Calu3 (cell line): ENCODE measurements around the gene RFT1. TPM values are rescaled to one million over a fixed set of nuclear protein-coding genes. Genes with fewer than 3 reads are reported as not detected.

Experiments
- BruUV-seq: library from RNA; stranded (reverse); fragments of 400-500 nt; replicated peaks from 2 replicates; lab custom pipeline; 2021; lab: Mats Ljungman, UMichigan
- CTCF ChIA-PET: fragments of 300-600 bp; sonication (Branson Sonifier 250); formaldehyde crosslinking; loops from one replicate; lab custom pipeline; 2022; ENCODE audit warnings: antibody characterized with exemption; lab: Charles Lee
- DNase-seq: peaks from one replicate; pipeline ENCODE4 v3.0.0; 2022
- H3K27ac Mint-ChIP-seq: one replicate; pipeline ENCODE4 v1.8.0; 2022; ENCODE audit warnings: mixed read lengths; ENCODE audit not compliant: unreplicated experiment
- H3K27me3 Mint-ChIP-seq: one replicate; pipeline ENCODE4 v1.8.0; 2022; ENCODE audit warnings: mixed read lengths; ENCODE audit not compliant: unreplicated experiment
- H3K36me3 Mint-ChIP-seq: one replicate; pipeline ENCODE4 v1.8.0; 2022; ENCODE audit warnings: mild to moderate bottlenecking, moderate library complexity, mixed read lengths; ENCODE audit not compliant: insufficient read depth, unreplicated experiment
- H3K4me1 Mint-ChIP-seq: one replicate; pipeline ENCODE4 v1.8.0; 2022; ENCODE audit warnings: mild to moderate bottlenecking, low read depth, mixed read lengths; ENCODE audit not compliant: unreplicated experiment
- H3K4me3 Mint-ChIP-seq: one replicate; pipeline ENCODE4 v1.8.0; 2022; ENCODE audit warnings: mild to moderate bottlenecking, low read depth, moderate library complexity, mixed read lengths; ENCODE audit not compliant: unreplicated experiment
- H3K9me3 Mint-ChIP-seq: one replicate; pipeline ENCODE4 v1.8.0; 2022; ENCODE audit warnings: low read depth, mixed read lengths; ENCODE audit not compliant: unreplicated experiment
- CTCF ChIP-seq: fragments of 200-600 bp; IDR thresholded peaks from one replicate; pipeline ENCODE4 v1.8.0; 2022; ENCODE audit warnings: antibody characterized with exemption; ENCODE audit not compliant: unreplicated experiment
- intact Hi-C: fragments of 100-400 bp; cut with micrococcal nuclease; formaldehyde crosslinking; loops from one replicate; pipeline ENCODE4 v1.10.0; 2022; ENCODE audit not compliant: unreplicated experiment
- total RNA-seq: library from RNA; stranded (reverse); gene quantifications from 2 replicates; pipeline ENCODE4 v1.2.3, GENCODE V29; 2022

The RFT1 gene
- total RNA-seq, 1 experiment from 2014 or later: 35.0 TPM

GRCh38 chr3:53101956-53102355, 28.3 kb downstream of the RFT1 start:
- H3K9me3 Mint-ChIP-seq: no peaks in the 10 kb centered on the region
- H3K27me3 Mint-ChIP-seq: no peaks in the 10 kb centered on the region
- no peak overlapping the region for H3K4me3 Mint-ChIP-seq
- intact Hi-C loops: no loop called here
- H3K4me1 Mint-ChIP-seq: no peaks in the 10 kb centered on the region
- no TSS peak for BruUV-seq
- peaks cover 18% of the 10 kb centered on the region for H3K36me3 Mint-ChIP-seq
- TF ChIP-seq CTCF: no peak
- H3K27ac Mint-ChIP-seq: no peak overlapping the region
- CTCF ChIA-PET: no interaction called here
- no peak for DNase-seq

GRCh38 chr3:53100818-53101466, 29.3 kb downstream of the RFT1 start:
- intact Hi-C loops: no loop called here

GRCh38 chr3:53097887-53098286, 32.3 kb downstream of the RFT1 start:
- DNase-seq: no peak
- H3K27ac Mint-ChIP-seq: no peak overlapping the region
- no peaks in the 10 kb centered on the region for H3K9me3 Mint-ChIP-seq
- TF ChIP-seq CTCF: no peak
- peaks cover 14% of the 10 kb centered on the region for H3K36me3 Mint-ChIP-seq
- BruUV-seq: no TSS peak
- H3K4me1 Mint-ChIP-seq: no peaks in the 10 kb centered on the region
- intact Hi-C loops: no loop called here
- H3K27me3 Mint-ChIP-seq: no peaks in the 10 kb centered on the region
- H3K4me3 Mint-ChIP-seq: no peak overlapping the region
- CTCF ChIA-PET: interaction anchor here (0.6 kb wide), 1 partner anchor 136 kb away, joined by 3 read pairs; no protein-coding TSS in a partner anchor

More at GRCh38 chr3:53100818-53101466, 29.3 kb downstream of the RFT1 start:
- Mint-ChIP-seq H3K36me3 (peaks cover 18% of the 10 kb centered on the region), H3K4me1 (no peaks in the 10 kb centered on the region), H3K4me3 (no peak overlapping the region), H3K27ac (no peak overlapping the region), H3K27me3 (no peaks in the 10 kb centered on the region), H3K9me3 (no peaks in the 10 kb centered on the region)
- BruUV-seq: no TSS peak
- DNase-seq: no peak
- no peak for TF ChIP-seq CTCF
- CTCF ChIA-PET: no interaction called here

- BruUV-seq: no TSS peak
- H3K9me3 Mint-ChIP-seq: no peaks in the 10 kb centered on the region
- no peak for TF ChIP-seq CTCF
- no peaks in the 10 kb centered on the region for H3K4me1 Mint-ChIP-seq
- intact Hi-C loops: no loop called here
- H3K36me3 Mint-ChIP-seq: peaks cover 17% of the 10 kb centered on the region
- H3K27me3 Mint-ChIP-seq: no peaks in the 10 kb centered on the region
- H3K27ac Mint-ChIP-seq: no peak overlapping the region
- CTCF ChIA-PET: no interaction called here
- no peak overlapping the region for H3K4me3 Mint-ChIP-seq
- DNase-seq: no peak
These were observed 37.3 kb downstream of the RFT1 start for GRCh38 chr3:53092942-53093341.
